Measurements from ENCODE around the gene OTUD4. TPM values are rescaled to one million over a fixed set of nuclear protein-coding genes. Genes with fewer than 3 reads are reported as not detected.

OTUD4 gene
- polyA plus RNA-seq, 3 donors: 7.5 to 14.4 (median 9.0) TPM

- Histone ChIP-seq H3K79me2 (ENCODE audit: insufficient read depth, low read length) (no peaks in the 10 kb centered on the region), H4K20me1 (ENCODE audit: insufficient read depth, low read length) (no peaks in the 10 kb centered on the region), H3K9ac (ENCODE audit: insufficient read depth, low read length, poor library complexity, severe bottlenecking) (no peak overlapping the region), H3K4me3 (replicated peaks in 1 of 3; ENCODE audit: low read depth in 2 of 3, low read length in 3 of 3) (no peak overlapping the region), H3K36me3 (replicated peaks in 1 of 2; ENCODE audit: control insufficient read depth in 1 of 2, insufficient read depth in 2 of 2, low read length in 2 of 2) (no peaks in the 10 kb centered on the region), H2AFZ (ENCODE audit: insufficient read depth, low read depth, low read length, poor library complexity, severe bottlenecking) (no peak overlapping the region), H3K27ac (ENCODE audit: low read depth in 1 of 2, low read length in 2 of 2) (no peak overlapping the region), H3K4me2 (replicated peaks; ENCODE audit: extremely low read depth, low read length, poor library complexity, severe bottlenecking) (no peak overlapping the region), H3K4me1 (ENCODE audit: control insufficient read depth in 1 of 2, insufficient read depth in 2 of 2, low read length in 2 of 2) (no peaks in the 10 kb centered on the region), H3K27me3 (ENCODE audit: control insufficient read depth in 2 of 2, insufficient read depth in 2 of 2, low read length in 2 of 2) (no peaks in the 10 kb centered on the region), H3K9me3 (replicated peaks in 1 of 2; ENCODE audit: control insufficient read depth in 1 of 2, insufficient read depth in 1 of 2, low read length in 2 of 2) (no peaks in the 10 kb centered on the region)
- TF ChIP-seq CTCF (IDR thresholded peaks at IDR 0.05): no peak
- DNase-seq: no peak
- H3K4me3 Mint-ChIP-seq: no peak overlapping the region
- WGBS (ENCODE audit: insufficient coverage): 100% methylated on average over 2 of the region's 2 CpGs
- H3K4me1 Mint-ChIP-seq: peaks cover 6% of the 10 kb centered on the region
- no peak overlapping the region for H3K27ac Mint-ChIP-seq
- peaks cover 0 to 4% (median 1%) of the 10 kb centered on the region in 3 donors for H3K27me3 Mint-ChIP-seq (ENCODE audit: low read depth in 3 of 3)
- H3K36me3 Mint-ChIP-seq: no peaks in the 10 kb centered on the region
- intact Hi-C loops (cut with micrococcal nuclease): no loop called here
- peaks cover 0 to 5% (median 0%) of the 10 kb centered on the region in 7 donors for H3K9me3 Mint-ChIP-seq
These were observed 32.9 kb upstream of the OTUD4 start for GRCh38 chr4:145213245-145213644.

GRCh38 chr4:145207934-145208333 lies 27.5 kb upstream of the OTUD4 start:
- TF ChIP-seq CTCF (IDR thresholded peaks at IDR 0.05): no peak
- no peak overlapping the region for H3K4me3 Mint-ChIP-seq
- no peaks in the 10 kb centered on the region for H3K36me3 Mint-ChIP-seq
- Histone ChIP-seq H3K4me2 (replicated peaks; ENCODE audit: extremely low read depth, low read length, poor library complexity, severe bottlenecking) (no peak overlapping the region), H3K36me3 (replicated peaks in 1 of 2; ENCODE audit: control insufficient read depth in 1 of 2, insufficient read depth in 2 of 2, low read length in 2 of 2) (no peaks in the 10 kb centered on the region), H3K27ac (ENCODE audit: low read depth in 1 of 2, low read length in 2 of 2) (no peak overlapping the region), H3K79me2 (ENCODE audit: insufficient read depth, low read length) (no peaks in the 10 kb centered on the region), H3K27me3 (ENCODE audit: control insufficient read depth in 2 of 2, insufficient read depth in 2 of 2, low read length in 2 of 2) (no peaks in the 10 kb centered on the region), H4K20me1 (ENCODE audit: insufficient read depth, low read length) (no peaks in the 10 kb centered on the region), H3K9ac (ENCODE audit: insufficient read depth, low read length, poor library complexity, severe bottlenecking) (no peak overlapping the region), H3K4me3 (replicated peaks in 1 of 3; ENCODE audit: low read depth in 2 of 3, low read length in 3 of 3) (no peak overlapping the region), H3K4me1 (ENCODE audit: control insufficient read depth in 1 of 2, insufficient read depth in 2 of 2, low read length in 2 of 2) (no peaks in the 10 kb centered on the region), H2AFZ (ENCODE audit: insufficient read depth, low read depth, low read length, poor library complexity, severe bottlenecking) (no peak overlapping the region), H3K9me3 (replicated peaks in 1 of 2; ENCODE audit: control insufficient read depth in 1 of 2, insufficient read depth in 1 of 2, low read length in 2 of 2) (no peaks in the 10 kb centered on the region)
- H3K4me1 Mint-ChIP-seq: no peaks in the 10 kb centered on the region
- WGBS (ENCODE audit: insufficient coverage): no CpG with 5 or more reads among the region's 2 CpGs
- peaks cover 0 to 4% (median 0%) of the 10 kb centered on the region in 7 donors for H3K9me3 Mint-ChIP-seq
- intact Hi-C loops (cut with micrococcal nuclease): no loop called here
- DNase-seq: no peak
- H3K27me3 Mint-ChIP-seq (ENCODE audit: low read depth in 3 of 3): peaks cover 0 to 1% (median 1%) of the 10 kb centered on the region in 3 donors
- H3K27ac Mint-ChIP-seq: no peak overlapping the region
